Fibroblast of the aortic adventitia (primary cell): ENCODE results near the gene SPPL3. TPM values are rescaled to one million over a fixed set of nuclear protein-coding genes. Genes with fewer than 3 reads are reported as not detected.
"Not testable (repeated sequence)": the region's sequence is repeated elsewhere in the genome, so short reads cannot be mapped to it uniquely, and the experiment has no call there.

ENCODE experiments used
- DNase-seq: peaks from one replicate; pipeline ENCODE4 v3.0.0-alpha.2; 2010; ENCODE audit warnings: low read depth
- H3K4me3 ChIP-seq: 2 replicates; pipeline ENCODE4 v1.5.1; 2011; ENCODE audit warnings: low read depth, mild to moderate bottlenecking, control low read depth, low read length, moderate library complexity
- CTCF ChIP-seq: IDR thresholded peaks from 2 replicates; pipeline ENCODE4 v1.5.1; 2011; ENCODE audit warnings: mild to moderate bottlenecking, low read length, control low read depth, inconsistent platforms; ENCODE audit not compliant: insufficient read depth
- total RNA-seq: library from RNA; depleted of rRNA; stranded (reverse); fragments of >200 nt; gene quantifications from 2 replicates; pipeline ENCODE4 v1.2.3, GENCODE V29; 2012; ENCODE audit warnings: low replicate concordance

The SPPL3 gene
- total RNA-seq, 1 donor = 18.3 TPM

- H3K4me3 ChIP-seq = no peak overlapping the region
- TF ChIP-seq CTCF = no peak
- no peak for DNase-seq
Measured at GRCh38 chr12:120839503-120839902, 64.7 kb downstream of the SPPL3 start.

- DNase-seq, H3K4me3 ChIP-seq: not testable (repeated sequence)
Measured at GRCh38 chr12:120838629-120839383, 65.4 kb downstream of the SPPL3 start.

DNA sequence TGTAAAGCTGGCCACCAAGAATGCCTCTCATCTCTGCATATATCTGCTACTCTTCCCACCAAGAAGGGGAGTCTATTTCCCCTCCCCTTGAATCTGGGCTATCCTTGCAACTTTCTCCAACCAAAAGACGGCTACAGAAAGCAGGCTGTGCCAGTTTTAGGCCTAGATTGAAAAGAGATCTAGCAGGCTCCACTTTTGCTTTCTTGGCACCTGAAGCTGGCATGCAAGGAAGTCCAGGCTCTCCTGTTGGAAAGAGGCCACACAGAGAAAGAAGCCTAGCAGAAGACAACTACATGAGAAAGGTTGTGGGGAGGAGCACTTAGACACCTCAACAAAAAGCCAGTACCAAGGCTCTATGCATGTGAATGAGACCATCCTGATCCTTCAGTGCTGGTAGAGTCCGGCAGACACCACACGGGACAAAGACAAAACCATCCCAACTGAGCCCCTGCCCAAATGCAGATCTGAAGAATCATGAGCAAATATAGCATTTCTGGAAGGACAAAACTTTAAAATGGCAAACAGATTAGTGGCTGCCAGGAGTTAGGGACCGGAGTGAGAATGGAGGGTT is 68.0 kb downstream of the SPPL3 start:
- no peak for TF ChIP-seq CTCF
- no peak for DNase-seq
- no peak overlapping the region for H3K4me3 ChIP-seq

DNA sequence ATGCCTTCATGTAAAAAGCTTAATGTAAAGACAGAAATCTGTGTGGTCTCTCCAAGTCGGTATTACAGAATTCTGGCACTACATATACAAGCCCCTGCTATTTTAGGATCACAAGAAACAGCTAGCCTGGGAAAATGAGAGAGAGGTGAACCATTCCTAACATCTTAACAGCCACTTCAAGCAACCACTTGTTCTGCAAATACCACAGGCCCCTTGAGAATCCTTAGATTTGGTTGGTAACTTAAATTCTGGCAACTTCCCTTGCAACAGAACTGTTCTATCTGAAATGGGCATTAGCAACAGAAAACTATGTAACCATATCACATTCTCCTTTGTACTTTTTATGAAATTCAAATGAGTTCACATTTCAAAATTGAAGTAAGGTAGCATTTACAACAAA is 68.5 kb downstream of the SPPL3 start:
- DNase-seq = peak; percentile 40
- TF ChIP-seq CTCF = no peak
- no peak overlapping the region for H3K4me3 ChIP-seq

GRCh38 chr12:120835304-120835612 is 68.9 kb downstream of the SPPL3 start:
- peak; percentile 47 for DNase-seq
- TF ChIP-seq CTCF = no peak
- H3K4me3 ChIP-seq = no peak overlapping the region

DNA sequence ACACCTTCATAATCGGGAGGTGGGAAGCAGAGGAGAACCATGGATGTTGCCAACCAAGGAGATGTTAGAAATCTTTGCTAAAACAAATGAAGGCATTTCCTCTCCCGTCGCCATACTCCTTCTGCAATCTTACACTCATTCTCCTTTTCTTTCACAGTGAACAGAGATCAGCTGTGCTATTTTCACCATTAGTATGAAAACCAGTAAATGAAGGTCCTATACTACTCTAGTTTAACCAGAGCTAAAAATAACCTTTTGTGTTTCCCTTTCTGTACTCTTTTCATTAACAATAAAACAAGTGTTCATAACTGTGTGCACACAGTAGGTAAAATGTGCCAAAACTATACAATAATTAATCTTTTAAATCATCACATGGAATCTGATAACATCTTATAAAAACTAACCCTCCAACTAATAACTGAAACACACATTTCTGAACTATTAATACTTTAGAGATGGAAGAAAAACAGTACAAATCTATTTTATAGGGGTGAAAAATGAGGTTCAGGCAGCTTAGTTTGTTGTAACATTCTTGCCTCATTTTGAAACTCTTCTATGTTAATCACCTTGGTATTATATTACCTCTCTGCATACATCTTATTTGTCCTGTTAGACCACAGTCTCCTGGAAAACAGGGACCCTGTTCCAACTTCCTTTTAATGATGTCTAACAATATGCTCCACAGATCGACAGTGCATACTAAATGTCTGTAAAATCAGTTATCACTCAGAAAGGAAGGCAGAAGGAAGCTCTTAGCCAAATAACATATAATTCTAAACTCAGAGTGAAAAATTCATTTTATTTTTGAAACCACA is 69.5 kb downstream of the SPPL3 start:
- TF ChIP-seq CTCF = no peak
- no peak for DNase-seq
- no peak overlapping the region for H3K4me3 ChIP-seq

GRCh38 chr12:120833849-120834248 is 70.3 kb downstream of the SPPL3 start:
- peak; percentile 22 for DNase-seq
- no peak overlapping the region for H3K4me3 ChIP-seq
- TF ChIP-seq CTCF = no peak
